Measurements from ENCODE around the gene ABCB10.

GRCh38 chr1:229550812-229551567 lies 7.5 kb downstream of the ABCB10 start:
- TF ChIP-seq CTCF (IDR thresholded peaks at IDR 0.05; ENCODE audit: low read depth, low read length, poor library complexity, severe bottlenecking) (no peak), EZH2phosphoT487 (IDR thresholded peaks at IDR 0.05; ENCODE audit: borderline replicate concordance, low read length) (no peak)
